Upper lobe of right lung (tissue), 1 donor: ENCODE measurements around the gene TACC2. TPM values are rescaled to one million over a fixed set of nuclear protein-coding genes. Genes with fewer than 3 reads are reported as not detected.
A peak's percentile ranks its signal among the peaks of the same experiment; 100 is the strongest.
"Not testable (repeated sequence)": the region's sequence is repeated elsewhere in the genome, so short reads cannot be mapped to it uniquely, and the experiment has no call there.

Experiments
- ATAC-seq: fragments of 200-7000 bp; cut with Tn5 transposase; one replicate; pipeline ENCODE4 v1.9.1; 2020; ENCODE audit warnings: mild to moderate bottlenecking, moderate library complexity
- DNase-seq: peaks from one replicate; pipeline ENCODE4 v3.0.0-alpha.2; 2020
- H3K27ac ChIP-seq: fragments of 200-600 bp; one replicate; pipeline ENCODE4 v1.8.0; 2022
- H3K27me3 ChIP-seq: fragments of 200-600 bp; one replicate; pipeline ENCODE4 v1.8.0; 2022; ENCODE audit warnings: mild to moderate bottlenecking
- H3K36me3 ChIP-seq: fragments of 200-600 bp; one replicate; pipeline ENCODE4 v1.8.0; 2022
- H3K4me1 ChIP-seq: fragments of 200-600 bp; one replicate; pipeline ENCODE4 v1.8.0; 2022
- H3K4me3 ChIP-seq: fragments of 200-600 bp; one replicate; pipeline ENCODE4 v1.8.0; 2022; ENCODE audit warnings: mild to moderate bottlenecking
- H3K9me3 ChIP-seq: fragments of 200-600 bp; one replicate; pipeline ENCODE4 v1.8.0; 2022
- intact Hi-C: fragments of 100-400 bp; cut with DNase I; formaldehyde crosslinking; loops from one replicate; pipeline ENCODE4 v1.11.0; 2022
- total RNA-seq: library from RNA; stranded (reverse); fragmentation: NEBNext Ultra II Directional; extraction: Animal tissue kit (Norgen Biotek cat#: 25700); gene quantifications from one replicate; pipeline ENCODE4 v1.2.1, GENCODE V29; 2021
- TF ChIP-seq, protein P1 (sequence below): fragments of 200-600 bp; IDR thresholded peaks from one replicate; pipeline ENCODE4 v1.8.0; 2022; ENCODE audit warnings: antibody characterized with exemption
- donor health status: DM: no; HTN: yes; CAD: no; lungs with severe emphysema.

The TACC2 gene
- total RNA-seq, 1 donor from 2014 or later = 236 TPM

DNA sequence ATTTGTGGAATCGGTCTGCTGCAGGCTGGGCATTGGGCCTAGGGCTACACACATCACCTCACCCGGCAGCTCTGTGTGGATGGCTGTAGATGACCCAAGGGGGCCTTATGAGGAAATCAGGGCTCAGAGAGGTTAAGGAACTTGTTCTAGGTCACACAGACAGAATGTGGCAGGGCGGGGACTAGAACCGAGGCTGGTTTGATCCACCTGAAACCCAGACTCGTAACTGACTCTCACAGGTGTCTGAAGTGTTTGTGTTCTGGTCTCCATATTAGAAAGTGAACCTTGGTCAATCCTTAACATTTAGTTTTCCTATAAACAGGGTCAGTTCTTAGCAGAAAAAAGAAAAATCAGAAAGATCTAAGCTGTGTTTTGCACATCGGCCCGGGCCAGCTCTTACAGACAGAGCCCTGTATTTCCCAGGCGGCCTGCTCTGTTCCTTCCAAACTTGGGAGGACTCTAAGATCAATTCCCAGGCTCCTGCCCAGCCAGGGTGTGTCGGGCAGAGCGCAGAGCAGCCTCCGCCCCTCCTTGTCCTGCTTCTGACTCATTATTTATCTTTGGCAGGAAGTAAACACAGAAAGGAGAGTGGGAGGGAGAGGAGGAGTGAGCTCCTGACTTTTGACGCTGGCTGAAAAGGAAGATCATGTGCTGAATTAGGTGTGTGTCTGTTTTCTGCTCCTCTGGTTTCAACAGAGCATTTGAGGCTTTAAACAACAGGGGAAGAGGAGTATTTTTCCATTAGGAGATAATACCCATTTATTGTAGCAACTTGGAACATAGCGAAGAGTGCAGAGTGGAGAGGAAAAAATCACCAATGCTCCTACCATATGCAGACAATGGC, 74.1 kb downstream of the TACC2 start:
- H3K27ac ChIP-seq = peak overlapping the region; percentile 84
- ATAC-seq = peak; percentile 99
- intact Hi-C loops = no loop called here
- TF ChIP-seq, protein P1, sequence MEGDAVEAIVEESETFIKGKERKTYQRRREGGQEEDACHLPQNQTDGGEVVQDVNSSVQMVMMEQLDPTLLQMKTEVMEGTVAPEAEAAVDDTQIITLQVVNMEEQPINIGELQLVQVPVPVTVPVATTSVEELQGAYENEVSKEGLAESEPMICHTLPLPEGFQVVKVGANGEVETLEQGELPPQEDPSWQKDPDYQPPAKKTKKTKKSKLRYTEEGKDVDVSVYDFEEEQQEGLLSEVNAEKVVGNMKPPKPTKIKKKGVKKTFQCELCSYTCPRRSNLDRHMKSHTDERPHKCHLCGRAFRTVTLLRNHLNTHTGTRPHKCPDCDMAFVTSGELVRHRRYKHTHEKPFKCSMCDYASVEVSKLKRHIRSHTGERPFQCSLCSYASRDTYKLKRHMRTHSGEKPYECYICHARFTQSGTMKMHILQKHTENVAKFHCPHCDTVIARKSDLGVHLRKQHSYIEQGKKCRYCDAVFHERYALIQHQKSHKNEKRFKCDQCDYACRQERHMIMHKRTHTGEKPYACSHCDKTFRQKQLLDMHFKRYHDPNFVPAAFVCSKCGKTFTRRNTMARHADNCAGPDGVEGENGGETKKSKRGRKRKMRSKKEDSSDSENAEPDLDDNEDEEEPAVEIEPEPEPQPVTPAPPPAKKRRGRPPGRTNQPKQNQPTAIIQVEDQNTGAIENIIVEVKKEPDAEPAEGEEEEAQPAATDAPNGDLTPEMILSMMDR = no peak
- H3K27me3 ChIP-seq = no peaks in the 10 kb centered on the region
- H3K4me3 ChIP-seq = no peak overlapping the region
- H3K9me3 ChIP-seq = no peaks in the 10 kb centered on the region
- DNase-seq = peak; percentile 87
- H3K4me1 ChIP-seq = peaks cover 16% of the 10 kb centered on the region
- no peaks in the 10 kb centered on the region for H3K36me3 ChIP-seq

DNA sequence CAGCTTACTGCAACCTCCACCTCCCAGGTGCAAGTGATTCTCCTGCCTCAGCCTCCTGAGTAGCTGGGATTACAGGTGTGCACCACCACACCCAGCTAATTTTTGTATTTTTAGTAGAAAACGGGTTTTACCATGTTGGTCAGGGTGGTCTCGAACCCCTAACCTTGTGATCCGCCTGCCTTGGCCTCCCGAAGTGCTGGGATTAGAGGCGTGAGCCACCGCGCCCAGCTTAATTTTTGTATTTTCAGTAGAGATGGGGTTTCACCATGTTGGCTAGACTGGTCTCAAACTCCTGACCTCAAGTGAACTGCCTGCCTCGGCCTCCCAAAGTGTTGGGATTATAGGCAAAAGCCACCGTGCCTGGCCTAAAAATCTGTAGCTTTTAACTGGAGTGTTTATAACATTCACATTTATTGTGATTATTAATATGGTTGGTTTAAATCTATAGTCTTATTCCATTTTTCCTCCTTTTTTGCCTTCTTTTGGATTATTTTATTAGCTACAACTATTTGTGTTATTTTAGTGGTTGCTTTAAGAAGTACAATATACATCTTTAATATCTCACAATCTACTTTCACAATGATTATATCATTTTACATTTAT, 77.5 kb downstream of the TACC2 start:
- ATAC-seq, H3K27ac ChIP-seq, DNase-seq, intact Hi-C loops, H3K4me3 ChIP-seq, H3K27me3 ChIP-seq, H3K36me3 ChIP-seq, H3K9me3 ChIP-seq: not testable (repeated sequence)
- peaks cover 16% of the 10 kb centered on the region for H3K4me1 ChIP-seq

DNA sequence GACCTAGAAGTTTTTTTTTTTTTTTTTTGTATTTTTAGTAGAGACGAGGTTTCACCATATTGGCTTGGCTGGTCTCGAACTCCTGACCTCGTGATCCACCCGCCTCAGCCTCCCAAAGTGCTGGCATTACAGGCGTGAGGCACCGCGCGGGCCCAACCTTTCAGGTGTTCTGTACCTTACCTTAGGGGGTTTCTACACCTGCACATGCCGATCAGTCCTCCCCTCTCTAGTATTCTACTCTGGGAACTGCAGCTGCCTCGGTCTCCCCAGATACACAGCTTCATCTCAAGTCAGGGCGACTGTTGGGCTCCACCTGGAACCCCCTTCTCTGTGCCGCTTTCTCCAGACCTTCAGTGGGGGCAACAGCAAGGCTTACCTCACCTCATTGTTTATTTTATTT, 79.9 kb downstream of the TACC2 start:
- DNase-seq (no peak), ATAC-seq (no peak)
- Histone ChIP-seq H3K4me1 (peaks cover 1% of the 10 kb centered on the region), H3K9me3 (no peaks in the 10 kb centered on the region), H3K4me3 (no peak overlapping the region), H3K27me3 (no peaks in the 10 kb centered on the region), H3K27ac (no peak overlapping the region), H3K36me3 (no peaks in the 10 kb centered on the region)
- intact Hi-C loops = no loop called here
- TF ChIP-seq, protein P1 = no peak

DNA sequence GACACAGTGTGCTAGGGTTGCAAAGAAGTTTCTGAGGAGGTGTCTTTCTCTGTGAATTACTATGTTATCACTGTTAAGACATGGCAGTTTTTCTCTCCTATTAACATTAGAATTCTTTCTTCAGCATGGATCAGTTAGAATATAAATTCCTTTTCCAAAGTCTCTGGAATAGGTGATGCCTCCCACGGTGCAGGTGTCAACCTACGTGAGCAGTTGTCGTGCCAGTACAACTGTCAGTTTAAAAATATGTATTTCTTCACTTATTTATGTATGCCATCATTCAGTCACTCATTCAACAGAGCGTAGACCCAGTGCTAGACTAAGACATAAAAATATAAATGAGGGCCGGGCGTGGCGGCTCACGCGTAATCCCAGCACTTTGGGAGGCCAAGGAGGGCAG, 83.5 kb downstream of the TACC2 start:
- Histone ChIP-seq H3K4me1 (no peaks in the 10 kb centered on the region), H3K9me3 (no peaks in the 10 kb centered on the region), H3K36me3 (no peaks in the 10 kb centered on the region), H3K4me3 (no peak overlapping the region), H3K27me3 (no peaks in the 10 kb centered on the region), H3K27ac (no peak overlapping the region)
- TF ChIP-seq, protein P1 = no peak
- intact Hi-C loops = no loop called here
- DNase-seq (no peak), ATAC-seq (no peak)

- TF ChIP-seq, protein P1 = no peak
- H3K36me3 ChIP-seq = no peaks in the 10 kb centered on the region
- no peak for DNase-seq
- no peaks in the 10 kb centered on the region for H3K4me1 ChIP-seq
- no peak for ATAC-seq
- intact Hi-C loops = no loop called here
- no peak overlapping the region for H3K4me3 ChIP-seq
- no peaks in the 10 kb centered on the region for H3K9me3 ChIP-seq
- no peaks in the 10 kb centered on the region for H3K27me3 ChIP-seq
- no peak overlapping the region for H3K27ac ChIP-seq
Observed at GRCh38 chr10:122073508-122073907, 84.5 kb downstream of the TACC2 start.

GRCh38 chr10:122075171-122075570, 86.2 kb downstream of the TACC2 start:
- DNase-seq (no peak), ATAC-seq (no peak)
- no peaks in the 10 kb centered on the region for H3K27me3 ChIP-seq
- no peaks in the 10 kb centered on the region for H3K9me3 ChIP-seq
- intact Hi-C loops = no loop called here
- H3K4me1 ChIP-seq = no peaks in the 10 kb centered on the region
- H3K27ac ChIP-seq = no peak overlapping the region
- no peaks in the 10 kb centered on the region for H3K36me3 ChIP-seq
- no peak overlapping the region for H3K4me3 ChIP-seq
- TF ChIP-seq, protein P1 = no peak

- H3K4me3 ChIP-seq, DNase-seq, intact Hi-C loops, H3K9me3 ChIP-seq, H3K4me1 ChIP-seq, H3K27me3 ChIP-seq, H3K27ac ChIP-seq, ATAC-seq, H3K36me3 ChIP-seq: not testable (repeated sequence)
Observed at GRCh38 chr10:122075876-122076275, 86.9 kb downstream of the TACC2 start.
